Neural progenitor cell (in vitro differentiated cells): ENCODE measurements around the gene SCAPER. TPM values are rescaled to one million over a fixed set of nuclear protein-coding genes. Genes with fewer than 3 reads are reported as not detected.

Experiments
- DNase-seq: peaks from one replicate; pipeline ENCODE4 v3.0.0-alpha.2; 2016; ENCODE audit warnings: low spot score
- H2AFZ ChIP-seq: fragments of 200-600 bp; sonication (generic); replicated peaks from 2 replicates; pipeline ENCODE4 v1.6.1; 2016; ENCODE audit warnings: antibody characterized with exemption
- H3F3A ChIP-seq: fragments of 200-600 bp; sonication (generic); 2 replicates; pipeline ENCODE4 v1.6.1; 2016; ENCODE audit warnings: antibody characterized with exemption, low read depth
- H3K27ac ChIP-seq: fragments of 200-600 bp; sonication (generic); 2 replicates; pipeline ENCODE4 v1.5.1; 2016; ENCODE audit warnings: mild to moderate bottlenecking
- H3K27me3 ChIP-seq: fragments of 200-600 bp; sonication (generic); 2 replicates; pipeline ENCODE4 v1.6.1; 2016; ENCODE audit warnings: mild to moderate bottlenecking, moderate library complexity
- H3K36me3 ChIP-seq: fragments of 200-600 bp; sonication (generic); 2 replicates; pipeline ENCODE4 v1.5.1; 2016
- H3K4me1 ChIP-seq: fragments of 200-600 bp; sonication (generic); 2 replicates; pipeline ENCODE4 v1.6.1; 2016; ENCODE audit warnings: mixed run types
- H3K4me2 ChIP-seq: fragments of 200-600 bp; sonication (generic); 2 replicates; pipeline ENCODE4 v1.6.1; 2016
- H3K4me3 ChIP-seq: fragments of 200-600 bp; sonication (generic); 2 replicates; pipeline ENCODE4 v1.5.1; 2016
- H3K79me2 ChIP-seq: fragments of 200-600 bp; sonication (generic); 2 replicates; pipeline ENCODE4 v1.6.1; 2016; ENCODE audit warnings: low read depth
- H3K9ac ChIP-seq: fragments of 200-600 bp; sonication (generic); 2 replicates; pipeline ENCODE4 v1.6.1; 2016
- H3K9me3 ChIP-seq: fragments of 200-600 bp; sonication (generic); 2 replicates; pipeline ENCODE4 v1.5.1; 2016; ENCODE audit warnings: low read depth
- H4K20me1 ChIP-seq: fragments of 200-600 bp; sonication (generic); 2 replicates; pipeline ENCODE4 v1.6.1; 2016; ENCODE audit warnings: low read depth
- H3K27ac Mint-ChIP-seq: 3 replicates; pipeline ENCODE4 v1.8.0; 2021; ENCODE audit warnings: mixed read lengths
- H3K27me3 Mint-ChIP-seq: 2 replicates; pipeline ENCODE4 v1.8.0; 2022; ENCODE audit warnings: low read depth, mild to moderate bottlenecking, inconsistent platforms, moderate library complexity, mixed read lengths; ENCODE audit not compliant: insufficient read depth
- H3K36me3 Mint-ChIP-seq: 3 replicates; pipeline ENCODE4 v1.8.0; 2021; ENCODE audit warnings: mixed read lengths
- H3K4me1 Mint-ChIP-seq: 3 replicates; pipeline ENCODE4 v1.8.0; 2021; ENCODE audit warnings: mixed read lengths
- H3K4me3 Mint-ChIP-seq: 3 replicates; pipeline ENCODE4 v1.8.0; 2021; ENCODE audit warnings: mild to moderate bottlenecking, moderate library complexity, mixed read lengths
- H3K9me3 Mint-ChIP-seq: 3 replicates; pipeline ENCODE4 v1.8.0; 2020; ENCODE audit warnings: mixed read lengths
- CTCF ChIP-seq: fragments of 200-600 bp; sonication (generic); IDR thresholded peaks from 2 replicates; pipeline ENCODE4 v1.5.1; 2017; ENCODE audit warnings: antibody characterized with exemption, mild to moderate bottlenecking
- EZH2 ChIP-seq: fragments of 200-600 bp; sonication (generic); IDR thresholded peaks from 2 replicates; pipeline ENCODE4 v1.6.1; 2017; ENCODE audit warnings: antibody characterized with exemption, mild to moderate bottlenecking, moderate library complexity
- EZH2phosphoT487 ChIP-seq: fragments of 200-600 bp; sonication (generic); IDR thresholded peaks from 2 replicates; pipeline ENCODE4 v1.6.1; 2017; ENCODE audit warnings: antibody characterized with exemption
- total RNA-seq: library from RNA; depleted of rRNA; stranded (reverse); fragments of >200 nt; gene quantifications from 2 replicates; pipeline ENCODE4 v1.2.3, GENCODE V29; 2015; ENCODE audit warnings: low replicate concordance

Gene SCAPER
- total RNA-seq, 1 donor from 2014 or later, result 20.4 TPM

GRCh38 chr15:76572983-76573314, 332.2 kb downstream of the SCAPER start:
- Histone ChIP-seq H2AFZ (no peak overlapping the region), H3K9ac (no peak overlapping the region), H3K9me3 (no peaks in the 10 kb centered on the region), H3K36me3 (no peaks in the 10 kb centered on the region), H3K4me1 (no peaks in the 10 kb centered on the region), H3K4me2 (no peak overlapping the region), H3K4me3 (no peak overlapping the region), H3K27ac (no peak overlapping the region), H4K20me1 (no peaks in the 10 kb centered on the region), H3F3A (no peaks in the 10 kb centered on the region), H3K79me2 (no peaks in the 10 kb centered on the region), H3K27me3 (no peaks in the 10 kb centered on the region)
- TF ChIP-seq EZH2phosphoT487 (no peak), CTCF (no peak), EZH2 (no peak)
- no peak overlapping the region for H3K27ac Mint-ChIP-seq
- H3K4me3 Mint-ChIP-seq, result no peak overlapping the region
- no peak for DNase-seq
- no peaks in the 10 kb centered on the region for H3K36me3 Mint-ChIP-seq
- no peaks in the 10 kb centered on the region for H3K4me1 Mint-ChIP-seq
- peaks cover 2% of the 10 kb centered on the region for H3K9me3 Mint-ChIP-seq
- H3K27me3 Mint-ChIP-seq, result no peaks in the 10 kb centered on the region

GRCh38 chr15:76566276-76566675, 338.9 kb downstream of the SCAPER start:
- DNase-seq, result no peak
- no peaks in the 10 kb centered on the region for H3K9me3 ChIP-seq
- no peak overlapping the region for H3K4me2 ChIP-seq
- H3K36me3 Mint-ChIP-seq, result peaks cover 3% of the 10 kb centered on the region
- no peak for TF ChIP-seq EZH2phosphoT487
- H3K4me3 Mint-ChIP-seq, result no peak overlapping the region
- no peaks in the 10 kb centered on the region for H3K4me1 Mint-ChIP-seq
- no peak overlapping the region for H3K27ac Mint-ChIP-seq
- no peaks in the 10 kb centered on the region for H3K27me3 Mint-ChIP-seq
- H2AFZ ChIP-seq, result no peak overlapping the region
- no peaks in the 10 kb centered on the region for H3K36me3 ChIP-seq
- no peak overlapping the region for H3K9ac ChIP-seq
- H3K4me3 ChIP-seq, result no peak overlapping the region
- H3K79me2 ChIP-seq, result no peaks in the 10 kb centered on the region
- no peak overlapping the region for H3K27ac ChIP-seq
- no peaks in the 10 kb centered on the region for H3K27me3 ChIP-seq
- no peaks in the 10 kb centered on the region for H3F3A ChIP-seq
- H4K20me1 ChIP-seq, result no peaks in the 10 kb centered on the region
- H3K9me3 Mint-ChIP-seq, result peaks cover 7% of the 10 kb centered on the region
- no peaks in the 10 kb centered on the region for H3K4me1 ChIP-seq

GRCh38 chr15:76565366-76565765, 339.8 kb downstream of the SCAPER start:
- no peaks in the 10 kb centered on the region for H3K27me3 ChIP-seq
- no peak overlapping the region for H3K9ac ChIP-seq
- H3K27ac Mint-ChIP-seq, result no peak overlapping the region
- H2AFZ ChIP-seq, result no peak overlapping the region
- no peaks in the 10 kb centered on the region for H3K9me3 ChIP-seq
- no peak overlapping the region for H3K4me3 ChIP-seq
- no peak overlapping the region for H3K27ac ChIP-seq
- no peak for DNase-seq
- H3K36me3 ChIP-seq, result no peaks in the 10 kb centered on the region
- no peaks in the 10 kb centered on the region for H3K4me1 ChIP-seq
- H3K4me3 Mint-ChIP-seq, result no peak overlapping the region
- H3K27me3 Mint-ChIP-seq, result no peaks in the 10 kb centered on the region
- no peak overlapping the region for H3K4me2 ChIP-seq
- no peaks in the 10 kb centered on the region for H4K20me1 ChIP-seq
- peaks cover 3% of the 10 kb centered on the region for H3K36me3 Mint-ChIP-seq
- H3K4me1 Mint-ChIP-seq, result no peaks in the 10 kb centered on the region
- no peaks in the 10 kb centered on the region for H3F3A ChIP-seq
- no peaks in the 10 kb centered on the region for H3K79me2 ChIP-seq
- TF ChIP-seq CTCF, result no peak
- H3K9me3 Mint-ChIP-seq, result peaks cover 5% of the 10 kb centered on the region

GRCh38 chr15:76555247-76555646, 349.9 kb downstream of the SCAPER start:
- Mint-ChIP-seq H3K9me3 (peaks cover 5% of the 10 kb centered on the region), H3K36me3 (no peaks in the 10 kb centered on the region), H3K27me3 (peaks cover 2% of the 10 kb centered on the region), H3K4me3 (no peak overlapping the region), H3K27ac (no peak overlapping the region), H3K4me1 (peaks cover 5% of the 10 kb centered on the region)
- no peaks in the 10 kb centered on the region for H3K27me3 ChIP-seq
- H2AFZ ChIP-seq, result no peak overlapping the region
- H3K9me3 ChIP-seq, result no peaks in the 10 kb centered on the region
- no peak for DNase-seq
- no peaks in the 10 kb centered on the region for H4K20me1 ChIP-seq
- H3K4me2 ChIP-seq, result no peak overlapping the region
- no peak overlapping the region for H3K4me3 ChIP-seq
- no peaks in the 10 kb centered on the region for H3K79me2 ChIP-seq
- no peaks in the 10 kb centered on the region for H3K36me3 ChIP-seq
- H3K27ac ChIP-seq, result no peak overlapping the region
- H3K9ac ChIP-seq, result no peak overlapping the region
- peaks cover 3% of the 10 kb centered on the region for H3K4me1 ChIP-seq
- no peak for TF ChIP-seq CTCF
- no peak for TF ChIP-seq EZH2
- no peak for TF ChIP-seq EZH2phosphoT487
- no peaks in the 10 kb centered on the region for H3F3A ChIP-seq
